Nephron (organoid): ENCODE results near the gene SNX32.
A peak's percentile ranks its signal among the peaks of the same experiment; 100 is the strongest.

Source experiments
- H3K27ac Mint-ChIP-seq, 3 experiments: 2 replicates each; pipeline ENCODE4 v1.8.0; 2020; ENCODE audit warnings: mixed read lengths in 3 of 3, mild to moderate bottlenecking in 2 of 3, moderate library complexity in 1 of 3
- H3K27me3 Mint-ChIP-seq: 2 replicates; pipeline ENCODE4 v1.8.0; 2021; ENCODE audit warnings: low read depth, mild to moderate bottlenecking, moderate library complexity, mixed read lengths
- H3K36me3 Mint-ChIP-seq: 2 replicates; pipeline ENCODE4 v1.8.0; 2020; ENCODE audit warnings: low read depth, mixed read lengths
- H3K4me1 Mint-ChIP-seq: 2 replicates; pipeline ENCODE4 v1.8.0; 2020; ENCODE audit warnings: mixed read lengths
- H3K4me3 Mint-ChIP-seq, 3 experiments: 2 replicates each; pipeline ENCODE4 v1.8.0; 2020; ENCODE audit warnings: mild to moderate bottlenecking in 3 of 3, mixed read lengths in 3 of 3, moderate library complexity in 2 of 3
- H3K9me3 Mint-ChIP-seq: 2 replicates; pipeline ENCODE4 v1.8.0; 2020; ENCODE audit warnings: mixed read lengths
- TF ChIP-seq, protein P1 (sequence below), 3 experiments: fragments of 200-600 bp; sonication (generic); IDR thresholded peaks; one replicate each; pipeline ENCODE4 v1.5.0; 2021; ENCODE audit warnings: antibody characterized with exemption in 3 of 3; ENCODE audit not compliant: unreplicated experiment in 3 of 3

Gene SNX32

DNA sequence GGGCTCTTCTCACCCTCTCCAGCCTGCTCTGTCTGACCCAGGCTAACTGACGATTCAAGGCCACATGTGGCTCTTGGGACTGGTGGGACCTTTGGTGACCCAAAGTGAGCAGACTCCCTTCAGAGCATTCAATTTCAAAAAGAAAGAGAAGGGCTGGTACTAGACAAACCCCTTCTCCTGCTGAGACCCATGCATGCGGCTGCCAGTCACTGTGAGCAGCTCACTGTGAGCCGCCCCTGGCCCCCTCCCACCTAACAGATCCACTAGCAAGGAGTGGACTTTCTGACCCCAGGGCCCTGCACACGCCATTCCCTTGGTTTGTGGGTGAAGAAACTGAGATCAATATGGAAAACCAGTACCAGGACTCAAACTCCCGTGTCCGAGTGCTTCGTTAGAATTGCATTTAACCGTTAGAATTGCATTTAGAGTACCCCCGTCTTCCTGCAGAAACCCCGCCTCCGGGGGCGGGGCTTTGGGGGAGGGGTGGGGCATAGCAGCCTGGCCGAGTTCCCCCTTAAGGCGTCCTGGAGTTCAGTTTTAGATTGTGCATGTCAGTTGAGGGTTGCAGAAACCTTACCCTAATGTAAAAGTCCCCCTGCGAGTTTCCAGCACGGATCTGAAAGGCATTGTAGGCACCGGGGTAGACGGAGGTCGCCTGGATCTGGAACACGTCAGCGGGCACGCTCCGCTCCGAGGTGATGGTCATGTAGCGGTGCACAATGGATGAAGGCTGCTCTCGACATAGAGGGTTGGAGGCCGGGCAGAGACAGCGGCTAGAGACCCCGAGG, 33.7 kb downstream of the SNX32 start:
- H3K36me3 Mint-ChIP-seq: peaks cover 36% of the 10 kb centered on the region
- H3K4me1 Mint-ChIP-seq: peaks cover 7% of the 10 kb centered on the region
- TF ChIP-seq, protein P1, sequence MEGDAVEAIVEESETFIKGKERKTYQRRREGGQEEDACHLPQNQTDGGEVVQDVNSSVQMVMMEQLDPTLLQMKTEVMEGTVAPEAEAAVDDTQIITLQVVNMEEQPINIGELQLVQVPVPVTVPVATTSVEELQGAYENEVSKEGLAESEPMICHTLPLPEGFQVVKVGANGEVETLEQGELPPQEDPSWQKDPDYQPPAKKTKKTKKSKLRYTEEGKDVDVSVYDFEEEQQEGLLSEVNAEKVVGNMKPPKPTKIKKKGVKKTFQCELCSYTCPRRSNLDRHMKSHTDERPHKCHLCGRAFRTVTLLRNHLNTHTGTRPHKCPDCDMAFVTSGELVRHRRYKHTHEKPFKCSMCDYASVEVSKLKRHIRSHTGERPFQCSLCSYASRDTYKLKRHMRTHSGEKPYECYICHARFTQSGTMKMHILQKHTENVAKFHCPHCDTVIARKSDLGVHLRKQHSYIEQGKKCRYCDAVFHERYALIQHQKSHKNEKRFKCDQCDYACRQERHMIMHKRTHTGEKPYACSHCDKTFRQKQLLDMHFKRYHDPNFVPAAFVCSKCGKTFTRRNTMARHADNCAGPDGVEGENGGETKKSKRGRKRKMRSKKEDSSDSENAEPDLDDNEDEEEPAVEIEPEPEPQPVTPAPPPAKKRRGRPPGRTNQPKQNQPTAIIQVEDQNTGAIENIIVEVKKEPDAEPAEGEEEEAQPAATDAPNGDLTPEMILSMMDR (IDR thresholded peaks at IDR 0.05; ENCODE audit: unreplicated experiment in 3 of 3): no peak
- peak overlapping the region; percentile 30 to 79 (median 32) for H3K4me3 Mint-ChIP-seq
- no peaks in the 10 kb centered on the region for H3K9me3 Mint-ChIP-seq
- H3K27ac Mint-ChIP-seq: peak overlapping the region in 2 of 3 experiments; percentile 64 to 73
- no peaks in the 10 kb centered on the region for H3K27me3 Mint-ChIP-seq

DNA sequence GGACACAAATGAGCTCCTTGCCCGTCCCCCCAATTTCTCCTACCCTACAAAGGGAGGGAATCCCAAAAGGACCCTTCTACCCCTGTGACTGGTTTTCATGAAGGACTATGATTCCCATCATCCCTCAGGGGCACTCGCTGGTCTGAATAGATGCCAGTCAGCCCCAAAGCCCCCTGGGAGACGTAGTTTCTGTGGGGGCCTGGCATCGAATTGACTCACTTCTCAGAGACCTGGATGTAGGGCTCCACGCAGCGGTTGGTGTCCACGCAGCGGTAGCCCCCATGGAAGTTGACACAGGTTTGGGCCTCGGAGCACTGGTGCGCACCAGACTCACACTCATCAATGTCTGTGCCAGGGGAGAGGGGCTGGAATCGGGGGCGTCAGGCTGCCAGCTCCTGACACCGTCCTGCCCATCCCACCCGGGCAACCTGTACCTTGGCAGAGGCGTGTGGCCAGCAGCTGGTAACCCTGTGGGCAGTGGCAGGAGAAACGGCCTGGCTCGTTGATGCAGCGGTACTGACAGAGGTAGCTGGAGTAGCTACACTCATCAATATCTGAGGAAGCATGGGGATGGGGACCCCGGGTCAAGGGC, 34.4 kb downstream of the SNX32 start:
- peak overlapping the region in 1 of 3 experiments; percentile 64 for H3K27ac Mint-ChIP-seq
- no peaks in the 10 kb centered on the region for H3K9me3 Mint-ChIP-seq
- no peaks in the 10 kb centered on the region for H3K27me3 Mint-ChIP-seq
- peaks cover 33% of the 10 kb centered on the region for H3K36me3 Mint-ChIP-seq
- peak overlapping the region in 2 of 3 experiments; percentile 15 to 23 for H3K4me3 Mint-ChIP-seq
- peaks cover 3% of the 10 kb centered on the region for H3K4me1 Mint-ChIP-seq
- TF ChIP-seq, protein P1 (IDR thresholded peaks at IDR 0.05; ENCODE audit: unreplicated experiment in 3 of 3): no peak

DNA sequence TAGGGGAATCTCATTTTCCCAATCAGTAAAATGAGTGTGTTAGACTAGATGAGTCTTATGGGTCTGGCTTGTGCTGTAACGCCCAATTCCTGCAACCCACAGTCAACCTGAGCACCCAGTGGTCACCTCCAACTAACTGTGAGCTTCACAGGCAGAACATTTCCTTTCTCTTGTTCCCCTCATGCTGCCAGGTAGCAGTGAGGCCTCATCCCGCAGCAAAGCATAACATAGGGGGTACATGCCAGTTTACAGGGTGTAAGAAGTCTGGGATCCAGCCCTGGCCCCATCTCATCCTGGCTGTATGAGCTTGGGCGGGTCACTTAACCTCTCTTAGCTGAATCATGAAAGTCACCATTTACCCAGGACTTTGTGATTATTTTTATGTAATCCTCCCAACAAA, 35.1 kb downstream of the SNX32 start:
- Mint-ChIP-seq H3K4me3 (peak overlapping the region in 2 of 3 experiments; percentile 60 to 75), H3K27me3 (no peaks in the 10 kb centered on the region), H3K27ac (peak overlapping the region in 1 of 3 experiments; percentile 51), H3K4me1 (peaks cover 3% of the 10 kb centered on the region), H3K36me3 (peaks cover 28% of the 10 kb centered on the region), H3K9me3 (no peaks in the 10 kb centered on the region)
- TF ChIP-seq, protein P1 (IDR thresholded peaks at IDR 0.05; ENCODE audit: unreplicated experiment in 3 of 3): no peak

DNA sequence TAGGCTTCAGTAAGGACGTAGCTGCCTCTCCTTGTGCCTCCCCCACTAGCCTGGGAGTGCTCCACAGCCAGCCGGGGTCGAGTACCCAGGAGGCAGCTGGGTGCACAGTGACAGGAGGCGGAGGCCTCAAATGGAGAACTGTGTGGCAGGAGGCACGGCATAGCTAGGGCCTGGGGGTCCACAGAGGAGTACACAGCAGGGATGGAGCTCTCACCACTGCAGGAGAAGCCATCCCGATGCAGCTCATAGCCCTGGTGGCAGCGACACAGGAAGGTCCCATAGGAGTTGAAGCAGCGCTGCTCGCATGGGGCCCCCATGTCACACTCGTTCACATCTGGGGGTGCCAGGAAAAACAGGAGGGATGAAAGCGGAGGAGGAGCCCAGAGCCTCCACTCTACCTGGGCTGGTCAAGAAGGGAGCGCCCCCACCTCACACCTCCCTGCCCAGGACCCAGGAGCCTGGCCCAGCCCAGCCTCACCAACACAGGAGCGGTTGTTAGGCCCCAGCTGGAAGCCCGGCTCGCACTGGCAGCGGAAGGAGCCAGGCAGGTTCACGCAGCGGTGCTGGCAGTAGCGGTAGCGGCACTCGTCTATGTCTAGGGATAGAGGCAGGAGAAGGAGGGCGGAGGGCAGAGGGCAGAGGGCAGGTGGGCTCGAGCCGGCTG, 36.0 kb downstream of the SNX32 start:
- Mint-ChIP-seq H3K36me3 (peaks cover 28% of the 10 kb centered on the region), H3K27me3 (no peaks in the 10 kb centered on the region), H3K27ac (no peak overlapping the region), H3K9me3 (no peaks in the 10 kb centered on the region), H3K4me3 (peak overlapping the region; percentile 50 to 75 (median 65)), H3K4me1 (peaks cover 3% of the 10 kb centered on the region)
- TF ChIP-seq, protein P1 (IDR thresholded peaks at IDR 0.05; ENCODE audit: unreplicated experiment in 3 of 3): no peak

DNA sequence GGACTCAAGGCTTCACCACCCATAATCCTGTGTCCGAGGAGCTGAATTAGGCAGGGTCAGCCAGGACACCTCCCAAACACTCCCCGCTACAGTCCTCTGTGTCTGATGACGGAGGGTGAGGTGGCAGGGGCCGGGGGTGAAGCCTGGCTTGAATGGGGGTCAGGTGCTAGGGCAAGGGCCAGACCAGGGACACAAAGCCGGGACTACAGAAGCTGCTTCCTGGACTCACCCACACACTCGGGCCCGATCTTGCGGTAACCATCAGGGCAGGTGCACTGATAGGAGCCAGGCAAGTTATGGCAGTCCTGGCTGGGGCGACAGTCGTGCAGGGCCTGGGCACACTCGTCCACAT, 36.5 kb downstream of the SNX32 start:
- Mint-ChIP-seq H3K4me3 (peak overlapping the region; percentile 76 to 90 (median 86)), H3K4me1 (peaks cover 3% of the 10 kb centered on the region), H3K27me3 (no peaks in the 10 kb centered on the region), H3K36me3 (peaks cover 24% of the 10 kb centered on the region), H3K9me3 (no peaks in the 10 kb centered on the region), H3K27ac (peak overlapping the region in 1 of 3 experiments; percentile 38)
- TF ChIP-seq, protein P1 (IDR thresholded peaks at IDR 0.05; ENCODE audit: unreplicated experiment in 3 of 3): no peak
